NCI-H2196 treated with DMSO at 0.1 percent for 48 hours (cell line): Measurements from ENCODE around the gene FGF3.

ENCODE experiments used
- DNase-seq: peaks from one replicate; lab custom pipeline; 2025; ENCODE audit not compliant: unreplicated experiment; lab: John Stamatoyannopoulos, UW

Gene FGF3

GRCh38 chr11:69818603-69819441, at the start of gene FGF3:
Gene FGF3 (minus strand): TSS chr11:69819416. CDS start chr11:69818933, 483 bp downstream.
- DNase-seq: no peak

- no peak for DNase-seq
Observed at GRCh38 chr11:69868871-69869270, 49.7 kb upstream of the FGF3 start.

- no peak for DNase-seq
Observed at GRCh38 chr11:69868006-69868810, 49.0 kb upstream of the FGF3 start.

- DNase-seq: no peak
Observed at GRCh38 chr11:69867076-69868005, 48.1 kb upstream of the FGF3 start.

- no peak for DNase-seq
Observed at GRCh38 chr11:69866648-69867047, 47.4 kb upstream of the FGF3 start.

- no peak for DNase-seq
Observed at GRCh38 chr11:69865707-69866106, 46.5 kb upstream of the FGF3 start.

- no peak for DNase-seq
Observed at GRCh38 chr11:69864686-69865661, 45.8 kb upstream of the FGF3 start.

GRCh38 chr11:69863544-69864200, 44.5 kb upstream of the FGF3 start:
- DNase-seq: no peak

GRCh38 chr11:69862797-69863543, 43.8 kb upstream of the FGF3 start:
- no peak for DNase-seq

- no peak for DNase-seq
Observed at GRCh38 chr11:69862331-69862771, 43.1 kb upstream of the FGF3 start.

GRCh38 chr11:69861901-69862300, 42.7 kb upstream of the FGF3 start:
- no peak for DNase-seq

GRCh38 chr11:69860796-69861445, 41.7 kb upstream of the FGF3 start:
- no peak for DNase-seq

GRCh38 chr11:69860244-69860643, 41.0 kb upstream of the FGF3 start:
- DNase-seq: no peak

GRCh38 chr11:69859275-69859934, 40.2 kb upstream of the FGF3 start:
- no peak for DNase-seq

- no peak for DNase-seq
Observed at GRCh38 chr11:69855421-69855820, 36.2 kb upstream of the FGF3 start.

- no peak for DNase-seq
Observed at GRCh38 chr11:69854713-69855112, 35.5 kb upstream of the FGF3 start.

- DNase-seq: no peak
Observed at GRCh38 chr11:69852056-69852455, 32.8 kb upstream of the FGF3 start.

GRCh38 chr11:69848201-69848600, 29.0 kb upstream of the FGF3 start:
- no peak for DNase-seq
